HT1080 (cell line): Measurements from ENCODE around the gene ZDHHC3. TPM values are rescaled to one million over a fixed set of nuclear protein-coding genes. Genes with fewer than 3 reads are reported as not detected.
"Not testable (repeated sequence)": the region's sequence is repeated elsewhere in the genome, so short reads cannot be mapped to it uniquely, and the experiment has no call there.

ENCODE experiments used
- DNase-seq: peaks from one replicate; pipeline ENCODE4 v3.0.0-alpha.2; 2015; ENCODE audit warnings: low read depth
- total RNA-seq: library from RNA; depleted of rRNA; stranded (reverse); fragments of >200 nt; shearing (Covaris generic); gene quantifications from 2 replicates; pipeline ENCODE4 v1.2.3, GENCODE V29; 2014

The ZDHHC3 gene
- total RNA-seq, 1 experiment from 2014 or later, result 60.7 TPM

- DNase-seq, result no peak
Measured at GRCh38 chr3:44996556-44996969, 20.6 kb upstream of the ZDHHC3 start.

GRCh38 chr3:44995142-44995770 is 19.3 kb upstream of the ZDHHC3 start:
- DNase-seq, result no peak

DNA sequence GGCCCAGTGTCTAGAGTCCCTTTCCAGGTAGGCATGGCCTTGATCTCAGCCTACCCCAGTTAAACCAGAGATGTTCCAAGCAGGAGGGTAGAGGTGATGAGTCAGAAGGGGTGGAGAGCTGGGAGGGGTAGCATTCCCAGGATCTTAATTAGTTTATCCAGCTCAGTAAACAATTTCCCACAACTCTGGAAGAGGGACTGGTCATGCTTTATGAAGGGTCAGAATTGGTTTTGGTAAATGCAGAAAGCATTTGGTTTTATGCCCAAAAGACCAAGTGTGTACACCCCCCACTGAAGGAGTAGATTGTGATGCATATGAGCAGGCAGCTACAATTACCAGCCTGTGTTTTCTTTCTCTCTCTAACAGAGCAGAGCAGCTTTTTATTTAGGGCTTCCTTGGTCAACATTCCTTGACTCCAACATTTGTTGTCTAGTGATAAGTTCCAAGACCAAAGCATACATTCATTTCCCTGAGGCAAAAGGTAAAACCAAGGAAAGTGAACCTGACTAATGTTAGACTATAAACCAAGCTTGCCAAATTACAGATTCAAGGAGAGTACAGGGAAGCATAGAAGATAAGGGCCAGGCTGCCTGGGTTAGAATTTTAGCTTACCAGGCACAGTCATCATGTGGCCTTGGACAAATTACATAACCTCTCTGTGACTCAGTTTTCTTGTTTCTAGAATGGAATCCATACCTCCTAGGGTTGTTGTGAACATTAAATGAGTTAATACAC is 17.7 kb upstream of the ZDHHC3 start:
- DNase-seq, result no peak

- DNase-seq, result no peak
Measured at GRCh38 chr3:44992555-44993470, 16.8 kb upstream of the ZDHHC3 start.

DNA sequence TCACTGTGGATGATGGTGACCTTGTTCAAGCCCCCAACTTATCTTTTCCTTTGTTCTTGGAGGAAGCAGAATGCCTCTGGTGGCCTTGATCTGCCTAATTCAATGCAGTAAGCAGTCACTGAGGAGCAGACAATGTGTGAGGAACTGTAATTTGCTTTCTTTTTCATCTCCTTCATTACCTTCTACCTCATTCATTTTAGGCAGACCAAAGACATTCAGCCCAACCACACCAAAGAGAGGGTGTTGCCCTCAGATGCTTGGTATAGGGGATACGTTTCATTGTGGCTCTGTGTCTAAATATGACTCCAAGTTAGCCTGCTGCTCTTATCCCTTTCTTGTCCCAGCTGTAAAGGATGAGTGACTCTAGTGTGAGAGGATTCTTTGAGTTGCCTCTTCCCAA is 15.4 kb upstream of the ZDHHC3 start:
- DNase-seq, result no peak

- no peak for DNase-seq
Measured at GRCh38 chr3:44989636-44990373, 13.8 kb upstream of the ZDHHC3 start.

DNA sequence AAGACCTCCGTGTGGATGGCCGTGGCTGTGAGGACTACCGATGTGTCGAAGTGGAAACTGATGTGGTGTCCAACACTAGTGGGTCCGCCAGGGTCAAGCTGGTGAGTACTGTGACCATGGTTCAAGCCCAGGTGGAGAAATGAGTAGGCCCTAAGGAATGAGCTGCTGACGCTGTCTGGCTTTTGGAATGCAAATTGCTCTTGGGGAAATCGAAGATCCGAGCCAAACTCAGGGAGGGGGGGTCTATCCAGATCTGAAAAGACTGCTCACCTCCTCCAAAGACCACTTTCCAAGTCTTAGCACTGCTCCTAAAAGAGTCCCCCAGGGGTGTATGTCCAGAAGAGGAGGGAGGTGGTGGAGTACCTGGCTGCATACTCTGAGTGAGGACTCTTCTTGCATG is 13.2 kb upstream of the ZDHHC3 start:
- DNase-seq, result no peak

- no peak for DNase-seq
Measured at GRCh38 chr3:44988073-44988472, 12.1 kb upstream of the ZDHHC3 start.

GRCh38 chr3:44987332-44987731 is 11.4 kb upstream of the ZDHHC3 start:
- no peak for DNase-seq

- DNase-seq, result not testable (repeated sequence)
Measured at GRCh38 chr3:44986330-44986729, 10.4 kb upstream of the ZDHHC3 start.

DNA sequence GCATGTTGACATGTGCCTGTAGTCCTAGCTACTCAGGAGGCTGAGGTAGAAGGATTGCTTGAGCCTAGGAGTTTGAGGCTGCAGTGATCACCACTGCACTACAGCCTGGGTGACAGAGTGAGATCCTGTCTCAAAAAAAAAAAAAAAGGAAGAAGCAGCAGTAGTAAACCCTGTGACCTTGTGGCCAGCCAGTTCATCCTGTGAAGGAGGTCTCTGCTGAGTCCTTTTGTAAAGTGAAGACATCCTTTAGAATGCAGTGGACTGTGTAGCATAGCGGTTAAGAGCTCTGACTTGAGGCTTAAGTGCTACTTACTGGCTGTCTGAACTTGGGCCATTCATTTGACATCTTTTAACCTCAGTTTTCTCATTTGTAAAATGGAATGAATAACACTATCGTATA is 8.4 kb upstream of the ZDHHC3 start:
- DNase-seq, result no peak

DNA sequence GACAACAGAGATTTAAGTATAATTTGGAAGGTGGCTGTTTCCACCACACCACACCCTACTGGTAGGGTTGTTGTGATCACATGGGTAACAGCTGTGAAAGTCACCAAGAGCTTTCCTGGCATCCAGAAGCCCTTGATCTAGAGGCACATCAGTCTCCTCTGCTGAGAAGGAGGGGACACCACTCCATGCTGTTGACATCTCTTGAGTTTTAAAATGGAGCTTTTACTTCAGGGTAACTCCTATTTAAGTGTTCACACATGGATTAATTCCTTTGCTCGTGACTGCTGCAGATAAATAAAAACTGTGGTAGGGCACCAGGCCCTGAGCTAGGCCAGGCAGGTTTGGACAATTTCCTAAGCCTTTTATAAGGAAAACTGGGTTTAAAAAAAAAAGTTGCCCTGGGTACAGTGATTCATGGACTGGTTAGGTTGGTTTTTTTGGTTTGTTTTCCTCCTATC is 7.5 kb upstream of the ZDHHC3 start:
- no peak for DNase-seq

GRCh38 chr3:44982817-44983216 is 6.8 kb upstream of the ZDHHC3 start:
- DNase-seq, result no peak

GRCh38 chr3:44981751-44982150 is 5.8 kb upstream of the ZDHHC3 start:
- no peak for DNase-seq

GRCh38 chr3:44981220-44981619 is 5.2 kb upstream of the ZDHHC3 start:
- DNase-seq, result no peak

- DNase-seq, result no peak
Measured at GRCh38 chr3:44974416-44974815, 1.6 kb downstream of the ZDHHC3 start.

- no peak for DNase-seq
Measured at GRCh38 chr3:44970926-44971490, 5.0 kb downstream of the ZDHHC3 start.

DNA sequence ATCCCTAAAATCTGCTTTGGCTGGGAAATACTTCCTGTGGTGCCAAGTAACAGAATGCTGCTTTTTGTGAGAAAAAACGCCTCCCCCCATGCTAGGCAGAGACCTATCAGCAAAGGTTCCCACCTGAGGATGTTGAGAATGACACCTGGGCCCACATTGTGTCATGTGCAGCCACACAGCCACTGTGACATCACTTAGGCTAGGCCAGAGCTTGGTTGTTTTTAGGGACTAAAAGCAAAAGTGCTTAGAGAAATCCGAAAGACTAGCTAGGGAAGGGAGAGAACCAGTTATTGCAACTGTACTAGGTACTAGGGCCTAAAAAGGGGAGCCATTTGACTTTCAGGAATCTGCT is 6.2 kb downstream of the ZDHHC3 start:
- DNase-seq, result no peak

DNA sequence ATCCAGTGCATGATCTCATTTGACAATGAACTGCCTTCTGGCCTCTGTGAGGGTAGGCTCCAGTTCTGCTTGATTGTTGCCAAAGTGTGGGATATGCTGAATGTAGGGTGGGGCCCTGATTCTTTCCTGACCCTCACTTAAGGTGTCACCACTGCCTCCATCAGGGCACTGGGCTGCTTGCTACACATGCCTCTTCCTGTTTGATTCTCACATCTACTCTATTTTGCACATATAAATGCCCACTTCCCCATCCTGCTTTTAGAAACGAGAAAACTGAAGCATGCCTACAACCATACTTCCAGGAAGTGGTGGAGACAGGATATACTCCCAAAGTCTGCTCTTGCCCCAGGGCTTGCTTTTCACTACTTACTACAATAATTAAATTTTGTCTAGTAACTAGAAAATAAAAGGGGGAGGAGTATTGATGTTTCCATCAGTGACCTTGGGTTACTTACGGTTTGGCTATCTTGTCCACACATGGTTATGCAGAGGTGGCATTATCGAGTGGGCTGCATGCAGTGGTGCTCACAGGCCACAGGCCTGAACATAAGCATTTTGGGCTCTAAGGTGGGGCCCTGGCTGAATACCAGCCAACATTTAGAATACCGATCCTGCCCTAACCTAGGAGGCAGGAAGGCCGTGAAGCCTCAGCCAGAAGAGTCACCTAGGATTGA is 6.7 kb downstream of the ZDHHC3 start:
- DNase-seq, result no peak

- no peak for DNase-seq
Measured at GRCh38 chr3:44968447-44968858, 7.5 kb downstream of the ZDHHC3 start.
